Activated T-cell treated with anti-CD3 and anti-CD28 coated beads, Interleukin-2, amount 50 U/mL, for 72 hours (primary cell): ENCODE data around the gene MID1. TPM values are rescaled to one million over a fixed set of nuclear protein-coding genes. Genes with fewer than 3 reads are reported as not detected.

Experiments
- ATAC-seq, 2 donors: fragments of 150-1000 bp; cut with Tn5 transposase; replicated peaks in 1 of 2; 2 replicates each; pipeline ENCODE4 v1.10.0; 2021; ENCODE audit warnings: moderate library complexity in 2 of 2, mild to moderate bottlenecking in 1 of 2
- DNase-seq, 2 donors: peaks; one replicate each; pipeline ENCODE4 v3.0.0; 2021 to 2022; ENCODE audit warnings: mixed read lengths in 1 of 2
- H3K27ac Mint-ChIP-seq: one replicate; pipeline ENCODE4 v1.8.0; 2022; ENCODE audit warnings: mild to moderate bottlenecking, moderate library complexity, mixed read lengths
- H3K27me3 Mint-ChIP-seq: one replicate; pipeline ENCODE4 v1.8.0; 2022; ENCODE audit warnings: low read depth, mixed read lengths
- H3K36me3 Mint-ChIP-seq, 2 donors: one replicate each; pipeline ENCODE4 v1.8.0; 2022; ENCODE audit warnings: mixed read lengths in 2 of 2, mild to moderate bottlenecking in 1 of 2; ENCODE audit not compliant: insufficient read depth in 2 of 2
- H3K4me1 Mint-ChIP-seq: one replicate; pipeline ENCODE4 v1.8.0; 2022; ENCODE audit warnings: low read depth, mixed read lengths
- H3K4me3 Mint-ChIP-seq, 2 donors: one replicate each; pipeline ENCODE4 v1.8.0; 2022; ENCODE audit warnings: mild to moderate bottlenecking in 2 of 2, mixed read lengths in 2 of 2, moderate library complexity in 2 of 2
- H3K9me3 Mint-ChIP-seq, 2 donors: one replicate each; pipeline ENCODE4 v1.8.0; 2022; ENCODE audit warnings: mixed read lengths in 2 of 2
- total RNA-seq, 2 donors: library from RNA; stranded (reverse); gene quantifications; one replicate each; pipeline ENCODE4 v1.2.3, GENCODE V29; 2022

Gene MID1
- total RNA-seq, 2 donors from 2014 or later: 0.60 to 1.1 TPM

GRCh38 chrX:10531927-10532326 is 88.5 kb downstream of the MID1 start:
- Mint-ChIP-seq H3K27me3 (no peaks in the 10 kb centered on the region), H3K9me3 (no peaks in the 10 kb centered on the region), H3K4me3 (no peak overlapping the region), H3K36me3 (no peaks in the 10 kb centered on the region), H3K27ac (no peak overlapping the region), H3K4me1 (no peaks in the 10 kb centered on the region)
- ATAC-seq (no peak), DNase-seq (no peak)

DNA sequence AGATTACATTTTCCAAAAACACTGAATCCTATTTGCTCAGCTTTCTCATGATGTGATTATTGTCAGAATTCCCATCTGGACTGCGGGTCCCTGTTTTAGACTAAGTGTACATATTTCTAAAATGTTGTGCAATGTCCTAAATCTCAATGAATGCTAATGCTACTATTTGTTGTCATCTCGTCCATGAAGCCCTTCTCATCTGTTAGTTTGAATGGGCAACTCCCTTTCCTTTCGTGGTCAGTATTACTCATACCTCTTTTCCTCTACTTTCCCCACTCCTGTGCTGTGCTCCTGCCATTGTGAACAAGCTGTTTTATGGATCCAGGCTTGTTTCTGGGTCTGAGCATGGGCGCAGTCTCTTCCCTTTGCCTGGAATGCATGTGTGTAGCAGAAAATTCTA is 91.0 kb downstream of the MID1 start:
- Mint-ChIP-seq H3K27me3 (no peaks in the 10 kb centered on the region), H3K9me3 (no peaks in the 10 kb centered on the region), H3K27ac (no peak overlapping the region), H3K4me3 (no peak overlapping the region), H3K36me3 (no peaks in the 10 kb centered on the region), H3K4me1 (no peaks in the 10 kb centered on the region)
- ATAC-seq (no peak), DNase-seq (no peak)

- H3K9me3 Mint-ChIP-seq: no peaks in the 10 kb centered on the region
- H3K4me3 Mint-ChIP-seq: no peak overlapping the region
- H3K4me1 Mint-ChIP-seq: no peaks in the 10 kb centered on the region
- no peak overlapping the region for H3K27ac Mint-ChIP-seq
- H3K36me3 Mint-ChIP-seq: no peaks in the 10 kb centered on the region
- no peak for ATAC-seq
- no peak for DNase-seq
- H3K27me3 Mint-ChIP-seq: no peaks in the 10 kb centered on the region
These were observed 93.9 kb downstream of the MID1 start for GRCh38 chrX:10526451-10526850.

GRCh38 chrX:10525381-10526120 is 94.8 kb downstream of the MID1 start:
- Mint-ChIP-seq H3K36me3 (no peaks in the 10 kb centered on the region), H3K27me3 (no peaks in the 10 kb centered on the region), H3K4me3 (no peak overlapping the region), H3K27ac (no peak overlapping the region), H3K9me3 (no peaks in the 10 kb centered on the region), H3K4me1 (no peaks in the 10 kb centered on the region)
- ATAC-seq (no peak), DNase-seq (no peak)

DNA sequence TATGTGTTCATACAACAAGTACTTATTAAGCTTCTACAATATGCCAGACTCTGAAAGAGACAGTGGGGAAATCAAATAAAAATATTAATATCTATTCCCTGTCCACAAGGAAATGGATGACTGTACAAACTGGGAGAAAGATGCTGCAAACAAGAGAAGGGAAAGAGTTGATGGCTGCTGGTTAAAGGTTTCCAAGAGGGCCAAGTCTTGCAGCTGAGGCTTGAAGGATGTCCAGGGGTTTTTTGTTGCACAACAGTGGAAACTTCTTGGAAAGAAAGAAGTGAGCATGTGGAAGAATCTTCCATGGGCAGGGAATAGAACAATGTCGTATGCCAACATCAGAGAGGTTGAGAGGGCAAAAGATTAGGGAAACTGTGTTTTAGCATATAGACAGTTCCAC is 95.8 kb downstream of the MID1 start:
- H3K36me3 Mint-ChIP-seq: no peaks in the 10 kb centered on the region
- H3K4me3 Mint-ChIP-seq: no peak overlapping the region
- no peak overlapping the region for H3K27ac Mint-ChIP-seq
- DNase-seq: no peak
- H3K27me3 Mint-ChIP-seq: no peaks in the 10 kb centered on the region
- no peaks in the 10 kb centered on the region for H3K9me3 Mint-ChIP-seq
- no peaks in the 10 kb centered on the region for H3K4me1 Mint-ChIP-seq
- ATAC-seq: no peak

- no peak overlapping the region for H3K4me3 Mint-ChIP-seq
- H3K36me3 Mint-ChIP-seq: no peaks in the 10 kb centered on the region
- DNase-seq (no peak), ATAC-seq (no peak)
- no peaks in the 10 kb centered on the region for H3K27me3 Mint-ChIP-seq
- no peak overlapping the region for H3K27ac Mint-ChIP-seq
- no peaks in the 10 kb centered on the region for H3K4me1 Mint-ChIP-seq
- peaks cover 0 to 3% of the 10 kb centered on the region in 2 donors for H3K9me3 Mint-ChIP-seq
These were observed 100.6 kb downstream of the MID1 start for GRCh38 chrX:10519761-10520160.

DNA sequence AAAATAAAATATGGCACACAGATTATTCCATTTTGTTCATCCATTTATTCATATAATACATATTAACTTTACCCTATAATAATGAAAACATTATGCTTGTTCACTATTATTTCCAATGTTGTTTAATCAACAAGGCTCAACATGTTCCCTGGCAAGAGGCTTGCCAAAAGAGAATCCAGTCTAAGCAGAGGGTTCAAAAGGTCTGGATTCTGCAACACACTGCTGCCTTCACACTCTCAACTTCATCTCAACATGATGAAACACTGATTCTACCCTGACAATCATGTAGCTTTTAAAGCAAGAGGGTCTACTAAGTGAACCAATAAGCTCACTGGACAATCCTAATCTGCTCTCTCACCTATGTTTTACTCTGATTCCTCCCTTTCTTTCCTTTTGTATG is 101.1 kb downstream of the MID1 start:
- Mint-ChIP-seq H3K4me1 (no peaks in the 10 kb centered on the region), H3K27ac (no peak overlapping the region), H3K36me3 (no peaks in the 10 kb centered on the region), H3K4me3 (no peak overlapping the region), H3K9me3 (peaks cover 0 to 3% of the 10 kb centered on the region in 2 donors), H3K27me3 (no peaks in the 10 kb centered on the region)
- ATAC-seq: no peak
- DNase-seq: no peak

DNA sequence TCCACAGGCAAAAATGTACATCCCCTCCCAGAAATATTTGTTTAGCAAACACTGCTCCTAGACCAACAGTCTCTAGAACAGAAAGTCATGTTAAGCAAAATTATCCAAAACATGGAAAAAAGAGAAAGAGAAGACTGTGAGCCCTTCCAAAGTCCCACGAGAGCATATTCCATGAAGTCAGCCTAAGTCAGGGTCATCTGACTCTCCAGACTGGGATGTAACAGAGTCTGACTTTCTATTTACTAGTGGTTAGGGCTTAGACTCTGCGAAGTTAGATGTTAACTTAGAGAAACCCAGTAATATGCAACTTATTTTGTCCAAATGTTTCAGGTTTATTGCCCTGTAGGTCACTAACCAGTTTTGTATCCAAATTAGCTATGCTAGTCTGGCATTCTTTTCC is 102.3 kb downstream of the MID1 start:
- Mint-ChIP-seq H3K36me3 (no peaks in the 10 kb centered on the region), H3K9me3 (peaks cover 0 to 3% of the 10 kb centered on the region in 2 donors), H3K4me1 (no peaks in the 10 kb centered on the region), H3K27me3 (no peaks in the 10 kb centered on the region), H3K4me3 (no peak overlapping the region), H3K27ac (no peak overlapping the region)
- ATAC-seq: no peak
- no peak for DNase-seq

DNA sequence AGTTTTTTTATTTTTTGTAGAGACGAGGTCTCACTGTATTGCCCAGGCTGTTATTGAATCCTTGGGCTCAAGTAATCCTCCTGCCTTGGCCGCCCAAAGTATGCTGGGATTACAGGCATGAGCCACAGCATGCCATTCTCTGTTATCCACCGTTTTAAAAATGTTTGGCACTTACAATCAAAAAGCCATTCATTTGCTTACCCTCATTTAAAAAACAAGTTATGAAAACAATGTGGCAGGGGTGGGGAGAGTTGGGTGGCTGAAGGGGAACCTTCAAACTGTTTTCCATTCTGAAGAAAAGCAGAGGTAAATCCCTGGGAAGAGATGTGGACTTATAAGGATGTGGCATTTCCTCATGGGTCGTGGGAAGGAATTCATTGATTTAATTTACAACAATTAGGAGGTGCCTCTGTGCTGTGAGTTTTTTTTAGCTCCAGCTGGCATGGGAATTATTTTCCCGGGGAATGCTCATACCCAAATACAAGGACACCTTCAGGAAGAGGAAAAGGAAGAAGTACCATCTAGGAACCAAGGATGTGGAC is 103.5 kb downstream of the MID1 start:
- Mint-ChIP-seq H3K4me1 (no peaks in the 10 kb centered on the region), H3K27me3 (no peaks in the 10 kb centered on the region), H3K9me3 (peaks cover 0 to 3% of the 10 kb centered on the region in 2 donors), H3K27ac (no peak overlapping the region), H3K36me3 (no peaks in the 10 kb centered on the region), H3K4me3 (no peak overlapping the region)
- DNase-seq: no peak
- no peak for ATAC-seq

GRCh38 chrX:10514891-10515290 is 105.5 kb downstream of the MID1 start:
- Mint-ChIP-seq H3K4me1 (no peaks in the 10 kb centered on the region), H3K9me3 (peaks cover 0 to 3% of the 10 kb centered on the region in 2 donors), H3K27me3 (no peaks in the 10 kb centered on the region), H3K36me3 (no peaks in the 10 kb centered on the region), H3K4me3 (no peak overlapping the region), H3K27ac (no peak overlapping the region)
- ATAC-seq: no peak
- DNase-seq: no peak

DNA sequence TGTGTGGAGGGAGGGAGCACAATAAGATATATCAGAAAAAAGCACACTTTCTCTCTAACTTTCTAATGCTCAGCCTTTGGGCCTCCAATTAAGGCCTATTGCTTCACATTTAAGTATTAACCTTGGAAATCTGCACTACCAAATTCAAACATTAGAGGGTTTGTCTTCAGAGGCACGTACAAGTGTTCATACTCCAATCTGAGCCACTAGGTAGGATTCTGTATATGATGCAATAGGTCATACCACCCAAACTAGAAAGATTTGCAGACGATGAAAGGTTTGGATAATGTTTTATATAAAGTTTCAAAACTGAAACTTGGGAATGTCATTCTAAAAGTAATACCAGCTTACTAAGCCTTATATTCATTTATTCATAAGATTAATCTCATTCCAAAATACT is 106.4 kb downstream of the MID1 start:
- no peaks in the 10 kb centered on the region for H3K36me3 Mint-ChIP-seq
- H3K4me1 Mint-ChIP-seq: no peaks in the 10 kb centered on the region

DNA sequence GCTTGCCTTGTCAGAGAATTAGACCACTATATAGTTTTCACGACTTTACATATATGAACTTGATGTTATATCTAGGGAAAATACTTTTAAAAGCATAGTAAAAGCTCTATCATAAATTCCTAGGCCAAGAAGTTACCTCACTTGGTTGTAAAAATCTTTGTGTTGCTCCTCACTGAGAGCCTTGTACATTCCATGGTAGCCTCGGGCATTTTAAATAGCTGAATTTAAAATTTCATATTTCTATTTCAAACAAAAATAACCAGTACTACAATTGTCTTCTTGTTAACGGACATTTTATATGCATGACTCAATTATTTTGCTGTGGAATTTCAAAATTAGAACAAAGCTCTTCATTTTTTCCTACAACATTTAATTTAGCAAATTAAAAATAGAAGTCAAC is 107.6 kb downstream of the MID1 start:
- no peaks in the 10 kb centered on the region for H3K4me1 Mint-ChIP-seq
- no peak overlapping the region for H3K4me3 Mint-ChIP-seq
- ATAC-seq (no peak), DNase-seq (no peak)
- no peaks in the 10 kb centered on the region for H3K27me3 Mint-ChIP-seq
- H3K27ac Mint-ChIP-seq: no peak overlapping the region
- H3K9me3 Mint-ChIP-seq: peaks cover 0 to 5% of the 10 kb centered on the region in 2 donors
- no peaks in the 10 kb centered on the region for H3K36me3 Mint-ChIP-seq

More for the DNA sequence above, 106.4 kb downstream of the MID1 start:
- ATAC-seq (no peak), DNase-seq (no peak)
- Mint-ChIP-seq H3K27ac (no peak overlapping the region), H3K27me3 (no peaks in the 10 kb centered on the region), H3K9me3 (peaks cover 0 to 3% of the 10 kb centered on the region in 2 donors), H3K4me3 (no peak overlapping the region)

DNA sequence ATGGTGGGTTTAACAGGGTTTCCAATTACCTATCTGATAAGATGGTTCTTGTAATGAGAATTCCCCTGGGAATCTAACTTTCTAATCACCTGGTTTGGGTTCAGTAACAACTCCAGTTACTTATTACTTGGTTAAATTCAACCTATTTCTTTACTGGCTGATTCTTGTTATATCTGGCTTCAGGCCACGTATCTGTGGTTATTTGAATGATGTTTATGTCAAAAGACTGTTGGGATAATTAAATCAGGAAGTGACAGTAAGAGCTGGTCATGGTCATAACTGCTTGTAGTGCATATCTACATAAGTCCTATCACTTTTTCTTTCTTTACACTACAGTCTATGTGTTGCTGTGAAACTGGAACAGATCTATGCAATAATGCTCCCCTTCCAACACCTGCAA is 108.1 kb downstream of the MID1 start:
- Mint-ChIP-seq H3K4me3 (no peak overlapping the region), H3K4me1 (no peaks in the 10 kb centered on the region), H3K27ac (no peak overlapping the region), H3K27me3 (no peaks in the 10 kb centered on the region), H3K36me3 (no peaks in the 10 kb centered on the region), H3K9me3 (peaks cover 0 to 5% of the 10 kb centered on the region in 2 donors)
- DNase-seq (no peak), ATAC-seq (no peak)

DNA sequence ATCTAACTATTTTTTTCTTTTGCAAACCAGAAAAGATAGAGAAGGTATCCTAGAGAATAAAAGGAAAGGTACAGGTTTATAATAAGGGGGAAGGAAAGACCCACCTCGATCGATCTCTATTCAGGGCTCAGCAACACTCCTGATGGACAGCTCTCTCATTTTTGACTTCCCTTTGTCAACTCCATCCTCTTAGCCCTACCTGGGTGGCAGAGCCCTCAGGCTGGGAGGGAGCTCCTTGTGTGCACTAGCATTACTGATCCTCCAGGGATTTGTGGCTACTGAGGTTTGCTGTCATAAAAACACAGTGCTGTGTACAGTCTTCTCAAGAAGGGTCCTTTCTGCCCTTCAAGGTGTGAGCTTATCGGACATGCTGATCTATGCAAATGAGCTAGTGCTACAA is 111.0 kb downstream of the MID1 start:
- DNase-seq (no peak), ATAC-seq (no peak)
- Mint-ChIP-seq H3K27ac (no peak overlapping the region), H3K9me3 (peaks cover 0 to 2% of the 10 kb centered on the region in 2 donors), H3K36me3 (no peaks in the 10 kb centered on the region), H3K27me3 (no peaks in the 10 kb centered on the region), H3K4me3 (no peak overlapping the region), H3K4me1 (no peaks in the 10 kb centered on the region)
